Pons (tissue), 1 donor: ENCODE measurements around the gene CRYBG1.

Experiments used
- DNase-seq: peaks from one replicate; pipeline ENCODE4 v3.0.0-alpha.2; 2016; ENCODE audit warnings: low spot score

CRYBG1 gene

DNA sequence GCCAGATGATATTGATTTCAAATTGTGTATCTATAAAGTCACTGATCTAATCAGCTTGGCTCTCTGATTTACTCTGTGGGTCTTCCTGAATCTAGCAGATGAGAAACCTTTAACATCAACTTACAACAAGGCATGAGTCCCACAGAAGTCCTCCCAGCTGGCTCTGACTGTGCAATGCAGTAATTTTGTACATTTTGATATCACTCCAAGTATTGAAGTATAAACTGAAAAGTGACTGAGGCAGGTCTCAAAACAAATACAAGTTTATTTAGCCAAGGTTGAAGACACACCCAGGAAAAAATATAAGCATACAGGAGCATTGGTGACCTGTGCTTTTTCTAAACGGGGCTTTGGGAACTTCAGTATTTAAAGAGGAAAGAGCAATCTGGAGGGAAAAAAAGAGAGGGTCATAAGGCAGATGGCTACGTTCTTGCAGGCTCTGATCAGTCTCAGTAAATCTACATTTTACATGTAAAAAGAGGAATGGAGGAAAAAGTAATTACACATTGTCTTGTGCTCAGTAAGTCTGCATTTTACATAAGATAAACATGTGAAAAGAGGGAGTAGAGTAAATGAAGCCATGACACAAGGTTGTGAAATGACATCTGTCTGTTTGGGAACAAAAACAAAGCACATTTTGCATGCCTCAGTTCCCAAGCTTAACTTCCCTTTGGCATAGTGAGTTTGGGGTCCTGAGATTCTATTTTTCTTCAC lies 59.5 kb downstream of the CRYBG1 start:
- DNase-seq, result no peak

DNA sequence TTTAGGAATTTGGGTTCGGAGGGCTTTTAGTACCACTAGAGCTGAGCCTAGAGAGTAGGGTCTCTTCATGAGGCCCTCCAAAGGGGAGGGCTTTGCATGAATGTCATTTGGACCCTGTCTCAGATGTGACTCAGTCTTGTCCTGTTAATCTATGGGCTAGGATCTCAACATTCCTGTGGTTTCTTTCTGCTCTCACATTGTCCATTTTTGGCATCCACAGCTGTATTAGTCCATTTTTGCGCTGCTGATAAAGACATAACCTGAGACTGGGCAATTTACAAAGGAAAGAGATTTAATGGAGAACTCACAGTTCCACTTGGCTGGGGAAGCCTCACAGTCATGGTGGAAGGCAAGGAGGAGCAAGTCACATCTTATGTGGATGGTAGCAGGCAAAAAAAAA lies 61.0 kb downstream of the CRYBG1 start:
- DNase-seq, result no peak

DNA sequence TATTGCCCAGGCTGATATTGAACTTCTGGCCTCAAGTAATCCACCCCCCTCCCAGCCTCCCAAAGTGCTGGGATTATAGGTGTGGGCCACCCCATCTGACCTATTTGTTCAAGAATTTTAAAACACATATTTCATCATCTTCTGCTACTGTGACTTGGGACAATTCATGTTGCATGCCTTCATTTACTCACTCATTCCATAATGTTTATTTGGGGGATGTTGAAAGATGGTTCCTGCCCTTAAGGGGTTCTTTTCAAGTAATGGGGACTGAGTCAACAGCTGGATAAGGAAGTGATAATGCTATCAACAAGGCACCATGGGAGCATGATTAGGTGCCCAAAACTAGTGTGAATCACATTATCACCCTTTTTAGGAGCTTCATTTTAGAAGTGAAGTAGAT lies 62.0 kb downstream of the CRYBG1 start:
- no peak for DNase-seq

GRCh38 chr6:106425382-106425781 lies 64.9 kb downstream of the CRYBG1 start:
- no peak for DNase-seq

GRCh38 chr6:106426250-106426970 lies 65.9 kb downstream of the CRYBG1 start:
- DNase-seq, result peak; percentile 57

DNA sequence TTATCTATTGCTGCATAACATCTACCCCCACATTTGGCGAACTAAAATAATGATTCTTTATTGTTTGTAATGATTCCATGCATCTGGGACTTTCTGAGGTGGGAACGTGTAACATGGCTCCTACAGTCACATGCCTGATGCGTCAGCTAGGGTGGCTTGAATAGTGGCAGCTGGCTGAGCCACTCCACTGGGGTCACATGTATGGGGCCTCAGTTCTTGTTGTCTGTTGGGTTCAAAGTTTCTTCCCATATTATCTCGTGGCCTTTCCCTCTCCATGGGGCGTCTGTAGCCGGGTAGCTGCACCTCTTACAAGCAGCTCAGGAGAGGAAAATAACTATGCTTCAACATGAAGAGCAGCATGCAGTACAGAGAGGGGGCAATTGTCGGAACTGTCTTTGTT lies 69.9 kb downstream of the CRYBG1 start:
- no peak for DNase-seq

DNA sequence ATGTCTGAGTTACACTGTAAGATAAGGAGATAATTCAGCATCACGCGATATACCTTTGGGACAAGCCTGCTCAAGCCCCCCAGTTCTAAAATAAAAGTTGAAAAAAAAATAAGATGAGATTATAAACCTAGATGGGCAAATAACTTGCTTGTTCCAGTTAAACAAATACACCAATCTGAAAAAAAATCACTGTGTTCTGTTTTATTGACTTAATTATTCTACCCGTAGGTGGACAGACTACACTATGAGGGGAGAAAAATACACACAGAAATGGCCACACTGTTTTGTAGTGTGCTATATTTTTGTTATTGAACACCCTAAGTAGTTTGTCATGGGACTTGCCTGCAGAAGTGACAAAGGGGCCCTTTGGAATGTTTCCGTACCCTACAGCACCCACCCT lies 70.9 kb downstream of the CRYBG1 start:
- no peak for DNase-seq

DNA sequence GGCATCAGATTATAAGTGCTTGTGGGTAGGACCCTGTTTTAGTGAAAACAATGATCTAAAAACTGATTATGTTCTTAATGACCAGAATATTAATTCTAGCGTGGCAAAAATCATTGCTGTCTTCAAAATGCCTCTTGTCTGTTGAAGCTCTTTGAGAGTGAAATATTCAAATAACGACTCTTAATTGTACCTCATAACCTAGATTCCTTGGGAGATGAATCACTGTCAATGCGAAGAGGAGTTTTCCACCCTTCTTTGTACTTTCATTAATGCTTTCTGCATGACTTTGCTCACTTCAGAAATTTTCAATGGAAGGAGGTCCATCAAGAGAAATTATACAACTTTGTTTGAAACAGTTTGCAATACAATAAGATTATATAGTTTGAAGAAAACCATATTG lies 71.5 kb downstream of the CRYBG1 start:
- no peak for DNase-seq

DNA sequence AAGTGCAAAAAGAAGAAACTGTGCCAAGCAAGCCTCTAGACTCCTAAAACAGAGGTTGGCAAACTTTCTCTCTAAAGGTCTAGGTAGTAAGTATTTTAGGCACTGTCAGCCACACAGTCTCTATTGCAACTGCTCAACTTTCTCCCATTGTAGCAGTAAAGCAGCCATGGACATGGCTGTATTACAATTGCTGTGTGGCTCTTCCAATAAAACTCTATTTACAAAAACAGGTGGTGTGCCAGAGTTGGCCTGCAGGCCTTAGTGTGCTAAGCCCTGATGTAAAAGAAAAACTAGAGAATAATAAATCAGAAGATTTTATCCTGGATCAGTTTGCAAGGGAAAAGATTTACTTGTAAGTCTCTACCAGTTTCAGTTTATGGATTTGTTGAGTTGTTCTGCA lies 74.0 kb downstream of the CRYBG1 start:
- DNase-seq, result no peak

DNA sequence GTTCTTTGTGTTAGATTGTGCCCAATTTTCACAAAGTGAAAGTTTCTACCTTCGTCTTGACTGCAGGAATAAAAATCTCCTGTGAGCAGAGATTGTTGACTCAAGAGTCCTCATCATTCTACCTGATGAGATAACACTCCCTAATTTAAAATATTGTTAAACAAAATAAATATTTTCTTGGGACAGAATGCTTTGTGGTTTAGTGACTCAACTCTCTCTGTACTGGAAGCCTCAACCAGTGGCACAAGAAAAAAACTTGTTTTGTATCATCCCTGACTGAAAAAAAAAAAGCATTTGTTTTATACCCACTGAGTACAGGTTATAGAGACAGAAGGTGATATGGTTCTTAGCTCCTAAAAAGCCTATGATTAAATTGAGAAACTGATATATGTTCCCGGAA lies 78.9 kb downstream of the CRYBG1 start:
- DNase-seq, result no peak

DNA sequence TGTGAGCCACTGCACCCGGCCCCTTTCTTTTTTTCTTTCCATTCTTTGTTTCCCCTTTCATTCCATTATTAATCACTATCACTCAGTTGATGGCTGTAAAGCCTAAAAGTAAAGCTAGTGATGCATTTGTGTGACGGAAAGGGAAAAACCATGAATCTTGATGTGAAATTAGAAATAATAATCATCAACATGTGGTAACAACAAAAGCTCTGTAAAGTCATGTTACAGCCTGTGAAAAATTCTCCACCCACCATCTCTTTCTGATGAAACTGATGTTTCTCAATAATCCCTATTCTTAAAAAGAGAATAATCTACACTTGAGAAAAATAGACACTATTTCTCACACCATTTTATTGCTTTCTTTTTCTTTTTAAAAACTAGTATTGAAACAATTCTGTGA lies 80.0 kb downstream of the CRYBG1 start:
- no peak for DNase-seq

DNA sequence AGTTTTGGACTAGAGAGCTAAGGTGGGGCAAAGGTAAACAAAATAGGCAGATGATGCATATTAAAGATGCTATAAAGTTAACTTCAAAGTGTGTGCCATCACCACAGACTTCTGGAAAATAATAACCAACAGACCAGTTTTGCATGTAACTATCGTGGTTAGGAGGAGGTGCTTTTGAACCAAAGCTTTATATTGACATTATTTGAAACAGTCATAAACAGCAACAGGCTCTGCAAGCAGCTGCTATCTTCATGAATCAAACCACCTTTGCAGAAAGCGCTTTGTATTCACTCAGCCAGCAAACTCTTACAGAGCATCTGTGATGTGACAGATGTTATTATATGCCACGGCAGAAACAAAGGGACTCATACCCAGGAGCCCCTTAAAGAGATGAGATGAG lies 81.9 kb downstream of the CRYBG1 start:
- DNase-seq, result no peak

DNA sequence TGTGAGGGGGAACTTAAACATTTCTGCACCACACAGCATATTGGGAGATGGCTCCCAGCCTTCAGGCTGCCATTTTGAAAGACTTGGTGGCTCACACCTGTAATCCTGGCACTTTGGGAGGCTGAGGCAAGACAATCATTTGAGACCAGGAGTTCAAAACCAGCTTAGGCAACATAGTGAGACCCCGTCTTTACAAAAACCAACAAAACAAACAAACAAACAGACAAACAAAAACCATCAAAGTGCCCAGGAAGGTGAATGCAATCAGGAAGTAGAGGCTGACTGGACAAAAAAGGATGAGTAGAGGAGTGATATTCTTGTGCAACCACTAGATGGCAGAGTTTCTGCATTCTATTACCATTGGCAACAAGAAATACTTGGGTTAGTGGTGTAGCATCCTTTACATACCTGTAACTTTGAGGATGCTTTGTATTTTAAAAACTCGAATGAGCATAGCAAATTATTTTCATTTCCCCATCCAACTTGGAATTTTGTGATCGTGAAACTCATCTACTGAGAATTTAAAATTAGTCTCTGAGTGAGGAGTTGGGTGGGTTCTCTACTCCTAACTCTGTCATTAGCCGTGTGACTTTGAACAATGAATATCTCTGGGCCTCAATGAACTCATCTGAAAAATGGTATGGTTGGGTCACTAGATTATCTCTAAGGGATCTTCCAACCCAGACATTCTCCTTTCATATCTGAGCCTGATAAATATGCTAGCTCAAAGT lies 84.4 kb downstream of the CRYBG1 start:
- peak; percentile 67 for DNase-seq

- DNase-seq, result no peak
These were observed 85.0 kb downstream of the CRYBG1 start for GRCh38 chr6:106445508-106445878.

DNA sequence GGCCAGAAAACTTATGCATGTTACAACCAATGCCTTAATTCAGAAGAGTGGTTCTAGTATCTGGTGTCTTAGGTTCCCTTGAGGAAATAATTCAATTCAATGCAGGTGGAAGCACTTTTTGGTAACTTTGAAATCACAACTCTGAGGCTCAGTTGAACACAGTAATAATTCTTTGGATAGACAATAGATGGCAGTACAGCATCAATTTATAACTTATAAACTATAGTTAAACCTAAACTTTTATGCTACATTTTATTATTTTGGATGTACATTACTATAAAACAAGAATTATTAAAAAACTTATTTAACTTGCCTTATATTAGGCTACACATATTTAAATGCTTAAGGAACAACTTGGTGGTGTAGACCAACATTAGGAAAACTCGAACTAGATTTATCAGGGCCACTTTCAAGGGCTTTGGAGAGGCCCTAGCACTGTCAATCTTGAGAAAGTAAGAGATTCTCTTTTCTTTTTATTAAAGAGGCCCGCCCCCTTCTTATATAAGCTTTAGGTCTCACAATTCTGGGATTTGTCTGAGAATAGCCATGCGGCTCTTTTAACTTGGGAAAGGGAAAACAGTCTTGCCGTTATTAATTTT lies 85.9 kb downstream of the CRYBG1 start:
- DNase-seq, result peak; percentile 19

DNA sequence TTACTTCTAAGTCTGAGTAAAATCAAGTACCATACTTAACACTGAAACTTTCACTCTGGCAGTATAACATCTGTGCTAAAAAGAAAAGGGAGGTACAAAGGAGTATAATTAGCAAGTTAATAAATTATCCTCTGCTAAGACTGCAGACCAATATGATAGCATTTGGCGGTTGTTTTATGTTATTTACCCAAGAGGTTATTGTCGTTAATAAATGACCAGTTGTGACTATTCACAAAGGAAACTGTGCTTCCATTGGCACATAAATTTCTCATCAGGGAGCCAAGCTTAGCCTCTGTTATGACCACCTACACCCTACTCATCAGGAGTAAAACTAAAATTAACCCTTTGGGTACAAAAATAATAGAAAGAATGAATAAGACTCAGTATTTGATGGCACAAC lies 86.5 kb downstream of the CRYBG1 start:
- no peak for DNase-seq

DNA sequence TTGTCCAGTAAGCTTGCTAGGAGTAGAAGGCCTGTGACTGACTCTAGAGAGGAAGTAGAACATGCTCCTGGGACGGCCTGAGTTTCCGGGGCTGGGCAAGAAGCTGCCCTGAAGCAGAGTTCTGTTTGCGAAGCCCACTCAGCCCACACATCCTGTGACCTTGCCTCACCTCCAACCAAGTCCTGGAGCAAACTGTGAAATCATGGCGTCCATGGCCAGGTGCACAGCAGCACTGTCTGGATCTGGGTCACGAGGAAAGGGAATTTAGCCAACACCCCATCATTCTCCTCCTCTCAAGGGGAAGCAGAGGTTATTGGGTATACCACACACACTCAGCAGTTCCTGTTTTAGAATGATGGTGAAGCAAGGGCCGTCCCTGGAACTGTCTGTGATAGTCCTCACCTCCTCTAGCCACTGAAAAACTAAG lies 87.5 kb downstream of the CRYBG1 start:
- peak; percentile 61 for DNase-seq

- DNase-seq, result no peak
These were observed 90.1 kb downstream of the CRYBG1 start for GRCh38 chr6:106450653-106451052.

GRCh38 chr6:106451439-106451838 lies 90.9 kb downstream of the CRYBG1 start:
- DNase-seq, result no peak

GRCh38 chr6:106452628-106453027 lies 92.1 kb downstream of the CRYBG1 start:
- DNase-seq, result no peak

- DNase-seq, result no peak
These were observed 93.3 kb downstream of the CRYBG1 start for GRCh38 chr6:106453756-106454367.

DNA sequence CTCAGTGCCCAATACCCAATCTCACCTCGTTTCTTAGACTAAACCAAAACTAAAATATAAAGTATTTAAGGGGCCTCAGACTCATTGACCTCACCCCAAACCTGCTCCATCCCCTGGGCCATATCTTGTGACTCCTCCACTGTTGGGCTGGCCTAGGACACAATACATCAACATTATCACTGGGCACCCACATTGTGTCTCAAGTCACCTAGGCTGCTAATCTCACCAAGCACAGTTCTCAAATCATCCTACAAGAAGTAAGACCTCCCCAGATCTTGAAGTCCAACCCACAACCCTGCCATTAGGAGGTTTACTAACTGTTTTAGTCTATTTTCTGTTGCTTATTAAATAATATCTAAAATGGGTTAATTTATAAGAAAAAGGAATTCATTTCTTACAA lies 96.2 kb downstream of the CRYBG1 start:
- no peak for DNase-seq
